Hepatocyte (in vitro differentiated cells): Measurements from ENCODE around the gene SLFN5.

ENCODE experiments used
- CTCF ChIP-seq: fragments of 200-600 bp; sonication (generic); IDR thresholded peaks from 2 replicates; pipeline ENCODE4 v1.5.1; 2016; ENCODE audit warnings: antibody characterized with exemption, mild to moderate bottlenecking; ENCODE audit not compliant: poor library complexity
- EZH2 ChIP-seq: fragments of 200-600 bp; sonication (generic); IDR thresholded peaks from 2 replicates; pipeline ENCODE4 v1.6.1; 2016; ENCODE audit warnings: antibody characterized with exemption, mild to moderate bottlenecking, borderline replicate concordance
- EZH2phosphoT487 ChIP-seq: fragments of 200-600 bp; sonication (generic); IDR thresholded peaks from one replicate; pipeline ENCODE4 v1.6.1; 2018; ENCODE audit warnings: antibody characterized with exemption, mild to moderate bottlenecking, low read depth, moderate library complexity; ENCODE audit not compliant: unreplicated experiment, severe bottlenecking

GRCh38 chr17:35218915-35219314 is 24.0 kb upstream of the SLFN5 start:
- TF ChIP-seq CTCF (no peak), EZH2 (no peak), EZH2phosphoT487 (no peak)
